ENCODE data around the gene ANKRD11. TPM values are rescaled to one million over a fixed set of nuclear protein-coding genes. Genes with fewer than 3 reads are reported as not detected.

The ANKRD11 gene
- polyA plus RNA-seq, 1 donor (not counting 4 experiments of a cell fraction or from before 2014, with no cell fraction given), result 30.1 TPM

GRCh38 chr16:89531821-89532526 lies 41.6 kb upstream of the ANKRD11 start:
- dilution Hi-C loops (cut with MboI; ENCODE audit: extremely low pct_ligation_motif_present, low sequenced_read_pairs), result no loop called here
- H3K79me2 ChIP-seq (ENCODE audit: control insufficient read depth, insufficient read depth, low read length), result peaks cover 13% of the 10 kb centered on the region
- no peaks in the 10 kb centered on the region for H3K27me3 ChIP-seq (ENCODE audit: control insufficient read depth, extremely low read depth, insufficient read depth, low read length)
- FAIRE-seq (no peak), DNase-seq (ENCODE audit: low read depth, low spot score) (no peak)
- no peak overlapping the region for H3K9ac ChIP-seq (ENCODE audit: control insufficient read depth, extremely low read depth, insufficient read depth, low read length)
- peaks cover 46 to 56% of the 10 kb centered on the region in 2 experiments for H3K36me3 ChIP-seq (ENCODE audit: control insufficient read depth in 2 of 2, extremely low read depth in 1 of 2, insufficient read depth in 2 of 2, low read length in 2 of 2)
- H3K9me1 ChIP-seq (ENCODE audit: control insufficient read depth, extremely low read depth, insufficient read depth, low read length), result no peaks in the 10 kb centered on the region
- no peak overlapping the region for H2AFZ ChIP-seq (ENCODE audit: control insufficient read depth, low read length)
- TF ChIP-seq CTCF (optimal IDR thresholded peaks at IDR 0.05 in 1 of 3, IDR thresholded peaks at IDR 0.05 in 1 of 3, conservative IDR thresholded peaks at IDR 0.05 in 1 of 3; ENCODE audit: extremely low read depth in 1 of 3, insufficient read depth in 2 of 3, low read length in 3 of 3), result no peak
- no peak for TF ChIP-seq EZH2 (IDR thresholded peaks at IDR 0.05; ENCODE audit: low read length)
- no peaks in the 10 kb centered on the region for H3K4me1 ChIP-seq (ENCODE audit: control insufficient read depth, extremely low read depth, insufficient read depth, low read length)
- H3K4me2 ChIP-seq (ENCODE audit: control insufficient read depth, extremely low read depth, insufficient read depth, low read depth, low read length), result no peak overlapping the region
- no peak overlapping the region for H3K4me3 ChIP-seq (ENCODE audit: control insufficient read depth in 2 of 3, extremely low read depth in 1 of 3, insufficient read depth in 2 of 3, low read depth in 1 of 3, low read length in 3 of 3)
- no peaks in the 10 kb centered on the region for H4K20me1 ChIP-seq (ENCODE audit: control insufficient read depth, extremely low read depth, insufficient read depth, low read length)
- H3K27ac ChIP-seq (ENCODE audit: control insufficient read depth, insufficient read depth, low read length), result no peak overlapping the region
- H3K9me3 ChIP-seq (ENCODE audit: control insufficient read depth, low read depth, low read length), result no peaks in the 10 kb centered on the region

GRCh38 chr16:89530401-89531381 lies 40.3 kb upstream of the ANKRD11 start:
- peaks cover 40 to 62% of the 10 kb centered on the region in 2 experiments for H3K36me3 ChIP-seq (ENCODE audit: control insufficient read depth in 2 of 2, extremely low read depth in 1 of 2, insufficient read depth in 2 of 2, low read length in 2 of 2)
- dilution Hi-C loops (cut with MboI; ENCODE audit: extremely low pct_ligation_motif_present, low sequenced_read_pairs), result no loop called here
- no peaks in the 10 kb centered on the region for H3K9me1 ChIP-seq (ENCODE audit: control insufficient read depth, extremely low read depth, insufficient read depth, low read length)
- H3K4me3 ChIP-seq (ENCODE audit: control insufficient read depth in 2 of 3, extremely low read depth in 1 of 3, insufficient read depth in 2 of 3, low read depth in 1 of 3, low read length in 3 of 3), result no peak overlapping the region
- DNase-seq (ENCODE audit: low read depth, low spot score) (no peak), FAIRE-seq (no peak)
- H3K27me3 ChIP-seq (ENCODE audit: control insufficient read depth, extremely low read depth, insufficient read depth, low read length), result no peaks in the 10 kb centered on the region
- peaks cover 15% of the 10 kb centered on the region for H3K79me2 ChIP-seq (ENCODE audit: control insufficient read depth, insufficient read depth, low read length)
- H3K9me3 ChIP-seq (ENCODE audit: control insufficient read depth, low read depth, low read length), result no peaks in the 10 kb centered on the region
- no peak overlapping the region for H3K9ac ChIP-seq (ENCODE audit: control insufficient read depth, extremely low read depth, insufficient read depth, low read length)
- no peaks in the 10 kb centered on the region for H4K20me1 ChIP-seq (ENCODE audit: control insufficient read depth, extremely low read depth, insufficient read depth, low read length)
- H3K4me1 ChIP-seq (ENCODE audit: control insufficient read depth, extremely low read depth, insufficient read depth, low read length), result no peaks in the 10 kb centered on the region
- TF ChIP-seq CTCF (optimal IDR thresholded peaks at IDR 0.05 in 1 of 3, IDR thresholded peaks at IDR 0.05 in 1 of 3, conservative IDR thresholded peaks at IDR 0.05 in 1 of 3; ENCODE audit: extremely low read depth in 1 of 3, insufficient read depth in 2 of 3, low read length in 3 of 3) (no peak), EZH2 (IDR thresholded peaks at IDR 0.05; ENCODE audit: low read length) (no peak)
- H3K4me2 ChIP-seq (ENCODE audit: control insufficient read depth, extremely low read depth, insufficient read depth, low read depth, low read length), result no peak overlapping the region
- H3K27ac ChIP-seq (ENCODE audit: control insufficient read depth, insufficient read depth, low read length), result no peak overlapping the region
- no peak overlapping the region for H2AFZ ChIP-seq (ENCODE audit: control insufficient read depth, low read length)
